Suprapubic skin (tissue), 4 donors: ENCODE data around the gene ZNF205. TPM values are rescaled to one million over a fixed set of nuclear protein-coding genes. Genes with fewer than 3 reads are reported as not detected.
A peak's percentile ranks its signal among the peaks of the same experiment; 100 is the strongest.

ENCODE experiments used
- DNase-seq, 2 donors: peaks; one replicate each; pipeline ENCODE4 v3.0.0-alpha.2; 2019; ENCODE audit warnings: low spot score in 2 of 2
- H3K27ac ChIP-seq: fragments of 200-600 bp; sonication (generic); one replicate; pipeline ENCODE4 v1.5.1; 2019
- H3K27me3 ChIP-seq: fragments of 200-600 bp; sonication (generic); one replicate; pipeline ENCODE4 v1.5.1; 2019
- H3K36me3 ChIP-seq: fragments of 200-600 bp; sonication (generic); one replicate; pipeline ENCODE4 v1.5.1; 2019
- H3K4me1 ChIP-seq: fragments of 200-600 bp; sonication (generic); one replicate; pipeline ENCODE4 v1.5.1; 2019
- H3K4me3 ChIP-seq: fragments of 200-600 bp; sonication (generic); one replicate; pipeline ENCODE4 v1.5.1; 2019; ENCODE audit warnings: mild to moderate bottlenecking
- H3K9me3 ChIP-seq: fragments of 200-600 bp; sonication (generic); one replicate; pipeline ENCODE4 v1.5.1; 2019
- EP300 ChIP-seq: sonication (generic); formaldehyde crosslinking; IDR thresholded peaks from one replicate; pipeline ENCODE4 v1.6.1; 2017; ENCODE audit warnings: antibody characterized with exemption
- POLR2A ChIP-seq, 2 donors: fragments of 450-650 bp; IDR thresholded peaks; one replicate each; pipeline ENCODE4 v1.6.1; 2017; ENCODE audit warnings: antibody characterized with exemption in 2 of 2, mild to moderate bottlenecking in 2 of 2, moderate library complexity in 2 of 2
- POLR2AphosphoS5 ChIP-seq, 3 donors: sonication (generic); formaldehyde crosslinking; IDR thresholded peaks; one replicate each; pipeline ENCODE4 v1.6.1; 2017; ENCODE audit warnings: antibody characterized with exemption in 3 of 3
- WGBS: methylation state at CpG from one replicate; pipeline ENCODE4 v1.1.5; 2018; 5-methylcytosine and 5-hydroxymethylcytosine counted together
- total RNA-seq, 4 donors: library from RNA; depleted of rRNA; stranded (reverse); fragments of >200 nt; gene quantifications; one replicate each; pipeline ENCODE4 v1.1.0, GENCODE V29; 2016
- TF ChIP-seq, protein P1 (sequence below), 2 donors: fragments of 200-600 bp in 1 of 2; fragments of 450-650 bp in 1 of 2; sonication (generic) in 1 of 2; IDR thresholded peaks; one replicate each; pipeline ENCODE4 v1.5.1; 2016 to 2019; ENCODE audit warnings: antibody characterized with exemption in 2 of 2, mild to moderate bottlenecking in 1 of 2, moderate library complexity in 1 of 2

Gene ZNF205
- total RNA-seq, 4 donors from 2014 or later = 18.3 to 22.5 (median 20.9) TPM

DNA sequence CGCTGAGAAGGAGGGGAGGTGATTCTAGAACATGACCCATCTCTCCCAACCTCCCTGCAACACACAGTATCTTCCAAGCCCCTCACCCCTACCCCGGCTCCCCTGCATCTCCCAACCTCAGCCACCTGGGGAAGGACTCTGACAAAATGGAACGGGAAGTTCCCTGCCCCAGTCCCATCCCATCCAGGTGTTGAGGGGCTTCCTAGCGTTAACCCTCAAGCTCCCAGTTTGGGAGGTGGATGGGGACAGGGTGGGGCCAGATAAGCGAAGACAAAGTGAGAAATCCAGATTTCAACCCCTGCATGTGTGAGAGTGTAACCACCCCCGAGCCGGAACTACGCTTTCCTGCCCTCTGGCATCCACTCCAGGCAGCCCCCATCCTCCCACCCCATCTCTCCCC lies 15.1 kb upstream of the ZNF205 start:
- peaks cover 20% of the 10 kb centered on the region for H3K4me1 ChIP-seq
- no peaks in the 10 kb centered on the region for H3K36me3 ChIP-seq
- no peak overlapping the region for H3K27ac ChIP-seq
- DNase-seq = no peak
- TF ChIP-seq EP300 = no peak
- TF ChIP-seq POLR2A (IDR thresholded peaks at IDR 0.05) = no peak
- TF ChIP-seq, protein P1, sequence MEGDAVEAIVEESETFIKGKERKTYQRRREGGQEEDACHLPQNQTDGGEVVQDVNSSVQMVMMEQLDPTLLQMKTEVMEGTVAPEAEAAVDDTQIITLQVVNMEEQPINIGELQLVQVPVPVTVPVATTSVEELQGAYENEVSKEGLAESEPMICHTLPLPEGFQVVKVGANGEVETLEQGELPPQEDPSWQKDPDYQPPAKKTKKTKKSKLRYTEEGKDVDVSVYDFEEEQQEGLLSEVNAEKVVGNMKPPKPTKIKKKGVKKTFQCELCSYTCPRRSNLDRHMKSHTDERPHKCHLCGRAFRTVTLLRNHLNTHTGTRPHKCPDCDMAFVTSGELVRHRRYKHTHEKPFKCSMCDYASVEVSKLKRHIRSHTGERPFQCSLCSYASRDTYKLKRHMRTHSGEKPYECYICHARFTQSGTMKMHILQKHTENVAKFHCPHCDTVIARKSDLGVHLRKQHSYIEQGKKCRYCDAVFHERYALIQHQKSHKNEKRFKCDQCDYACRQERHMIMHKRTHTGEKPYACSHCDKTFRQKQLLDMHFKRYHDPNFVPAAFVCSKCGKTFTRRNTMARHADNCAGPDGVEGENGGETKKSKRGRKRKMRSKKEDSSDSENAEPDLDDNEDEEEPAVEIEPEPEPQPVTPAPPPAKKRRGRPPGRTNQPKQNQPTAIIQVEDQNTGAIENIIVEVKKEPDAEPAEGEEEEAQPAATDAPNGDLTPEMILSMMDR (IDR thresholded peaks at IDR 0.05) = no peak
- TF ChIP-seq POLR2AphosphoS5 (IDR thresholded peaks at IDR 0.05) = no peak
- H3K27me3 ChIP-seq = peaks cover 7% of the 10 kb centered on the region
- no peaks in the 10 kb centered on the region for H3K9me3 ChIP-seq
- WGBS = 57% methylated on average over 8 of the region's 8 CpGs
- H3K4me3 ChIP-seq = no peak overlapping the region

DNA sequence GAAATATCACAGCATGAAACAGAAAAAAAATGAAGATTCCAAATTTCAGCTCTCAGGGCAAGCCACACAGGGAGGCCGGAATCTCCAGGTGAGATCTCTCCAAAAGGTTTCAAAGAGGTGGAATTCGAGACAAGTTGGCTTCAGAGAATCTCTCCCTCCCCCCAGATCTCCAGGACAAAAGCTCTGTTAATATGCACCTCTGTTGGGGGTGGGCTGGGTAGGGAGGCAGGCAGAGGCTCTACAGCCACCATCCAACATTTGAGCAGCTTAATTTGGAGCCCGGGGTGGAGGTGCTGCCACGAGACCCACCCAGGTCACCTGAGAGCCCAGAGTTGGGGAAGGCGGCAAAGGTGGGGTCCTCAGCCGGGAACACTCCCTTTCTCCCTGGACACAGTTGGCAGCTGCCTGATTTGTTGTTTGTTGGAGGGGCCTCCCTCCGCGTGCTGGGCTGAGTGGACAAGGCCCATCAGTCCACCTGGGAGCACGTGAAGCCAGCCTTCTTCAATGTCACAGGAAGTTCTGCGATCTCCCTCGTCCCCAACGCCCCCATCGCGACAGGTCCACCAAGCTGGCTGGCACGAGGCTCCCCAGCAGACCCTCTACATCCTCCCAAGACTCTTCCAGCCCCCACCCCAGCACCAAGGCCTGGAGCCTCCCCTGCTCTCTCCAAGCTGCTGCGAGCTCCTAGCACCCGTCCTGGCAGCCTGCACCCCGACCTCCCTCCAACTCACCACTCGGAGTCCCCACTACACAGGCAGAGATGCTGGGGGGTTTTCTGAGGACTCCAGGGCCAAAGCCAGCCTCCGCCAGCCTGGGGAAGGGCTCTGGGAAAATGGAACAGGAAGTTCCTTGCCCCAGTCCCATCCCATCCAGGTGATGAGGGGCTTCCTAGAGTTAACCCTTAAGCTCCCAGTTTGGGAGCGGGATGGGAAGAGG lies 13.7 kb upstream of the ZNF205 start, which contains the start of gene ZSCAN10:
ZSCAN10 (minus strand) TSS at position 836 of the 936 bp plus-strand sequence. CDS start 6,357 bp downstream, outside the sequence.
- WGBS = 72% methylated on average over 19 of the region's 21 CpGs
- no peak within 1 kb of the TSS for H3K27ac ChIP-seq
- TF ChIP-seq, protein P1 (IDR thresholded peaks at IDR 0.05) = no peak
- TF ChIP-seq POLR2A (IDR thresholded peaks at IDR 0.05) (no peak), POLR2AphosphoS5 (IDR thresholded peaks at IDR 0.05) (no peak), EP300 (no peak)
- H3K27me3 ChIP-seq = no peaks in the 10 kb centered on the region
- no peaks in the 10 kb centered on the region for H3K9me3 ChIP-seq
- H3K36me3 ChIP-seq = no peaks in the 10 kb centered on the region
- peaks cover 20% of the 10 kb centered on the region for H3K4me1 ChIP-seq
- DNase-seq = no peak
- peak within 1 kb of the TSS; percentile 21 for H3K4me3 ChIP-seq

DNA sequence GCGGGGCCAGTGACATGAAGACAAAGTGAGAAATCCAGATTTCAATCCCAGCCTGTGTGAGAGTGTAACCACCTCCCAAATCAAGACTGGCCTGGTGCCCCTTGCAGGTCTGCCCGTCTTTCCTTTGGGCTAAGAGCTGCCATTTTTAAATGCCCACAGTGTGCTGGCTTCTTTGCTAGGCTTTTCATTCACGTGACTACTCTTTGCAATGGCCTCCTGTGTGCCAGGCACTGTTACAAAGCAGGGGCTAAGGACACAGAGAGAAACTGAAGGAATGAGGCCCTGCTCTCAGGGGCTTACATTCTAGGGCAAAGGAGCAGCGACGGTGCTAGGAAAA lies 13.0 kb upstream of the ZNF205 start:
- DNase-seq = no peak

DNA sequence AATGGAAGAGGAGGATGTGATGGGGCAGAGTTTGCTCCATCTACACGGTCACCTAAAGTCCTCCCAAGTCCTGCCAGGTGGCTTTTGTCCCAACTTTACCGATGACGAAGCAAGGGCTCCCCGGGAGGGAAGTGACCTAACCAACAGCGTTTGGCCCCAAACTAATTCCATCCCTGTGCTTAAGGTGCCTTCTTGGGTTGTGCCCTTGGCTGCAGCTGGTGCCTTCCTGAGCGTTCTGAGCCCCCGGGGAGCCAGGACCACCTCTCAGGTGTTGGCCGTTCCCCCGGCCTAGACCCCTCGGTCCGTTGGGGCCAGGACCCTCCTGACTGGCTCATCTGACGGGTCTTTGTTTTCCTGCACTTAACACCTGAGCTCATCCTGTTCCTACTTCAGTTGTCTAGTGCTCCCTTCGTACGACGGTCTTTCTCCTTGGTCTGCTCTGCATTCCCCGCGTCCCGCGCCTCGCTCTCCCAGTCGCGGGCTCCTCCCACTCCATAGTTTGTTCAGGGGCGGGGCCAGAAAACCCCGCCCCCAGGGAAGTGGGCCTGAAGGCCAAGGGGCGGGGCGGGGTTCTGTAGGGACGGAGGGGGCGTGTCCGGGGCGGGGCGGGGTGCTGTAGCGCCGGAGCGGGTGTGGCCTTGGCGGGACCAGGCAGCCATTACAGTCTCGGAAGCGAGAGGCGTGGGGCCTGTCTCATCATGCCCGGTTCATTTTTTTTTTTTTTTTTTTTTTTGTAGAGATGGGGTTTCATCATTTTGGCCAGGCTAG lies 12.5 kb upstream of the ZNF205 start:
- H3K27ac ChIP-seq = no peak overlapping the region
- peaks cover 20% of the 10 kb centered on the region for H3K4me1 ChIP-seq
- no peaks in the 10 kb centered on the region for H3K36me3 ChIP-seq
- no peaks in the 10 kb centered on the region for H3K27me3 ChIP-seq
- no peaks in the 10 kb centered on the region for H3K9me3 ChIP-seq
- peak; percentile 95 to 96 for DNase-seq
- peak overlapping the region; percentile 21 for H3K4me3 ChIP-seq
- TF ChIP-seq, protein P1 (IDR thresholded peaks at IDR 0.05) = no peak
- TF ChIP-seq POLR2A (IDR thresholded peaks at IDR 0.05) = no peak
- TF ChIP-seq POLR2AphosphoS5 (IDR thresholded peaks at IDR 0.05) = no peak
- no peak for TF ChIP-seq EP300
- WGBS = 4% methylated on average over 39 of the region's 39 CpGs

More for the DNA sequence above, 13.0 kb upstream of the ZNF205 start:
- Histone ChIP-seq H3K27me3 (no peaks in the 10 kb centered on the region), H3K9me3 (no peaks in the 10 kb centered on the region), H3K36me3 (no peaks in the 10 kb centered on the region), H3K4me3 (peak overlapping the region; percentile 21), H3K27ac (no peak overlapping the region), H3K4me1 (peaks cover 20% of the 10 kb centered on the region)
- TF ChIP-seq, protein P1 (IDR thresholded peaks at IDR 0.05) = no peak
- TF ChIP-seq POLR2AphosphoS5 (IDR thresholded peaks at IDR 0.05) = no peak
- TF ChIP-seq EP300 = no peak
- TF ChIP-seq POLR2A (IDR thresholded peaks at IDR 0.05) = no peak
- 57% methylated on average over 5 of the region's 5 CpGs for WGBS
